Fibroblast of lung (primary cell): ENCODE measurements around the gene MOSPD3.

ENCODE experiments used
- EZH2 ChIP-seq: IDR thresholded peaks from 2 replicates; pipeline ENCODE4 v1.5.1; 2012; ENCODE audit warnings: low read length, control low read depth, mild to moderate bottlenecking; ENCODE audit errors: missing control alignments
- TF ChIP-seq, protein P1 (sequence below), 2 donors: IDR thresholded peaks in 1 of 2; conservative IDR thresholded peaks in 1 of 2; 1 replicate in 1 of 2; 2 replicates in 1 of 2; pipeline ENCODE4 v1.5.1; 2011 to 2012; ENCODE audit warnings: low read length in 2 of 2, control low read depth in 1 of 2, inconsistent platforms in 1 of 2, low read depth in 1 of 2, mild to moderate bottlenecking in 1 of 2

DNA sequence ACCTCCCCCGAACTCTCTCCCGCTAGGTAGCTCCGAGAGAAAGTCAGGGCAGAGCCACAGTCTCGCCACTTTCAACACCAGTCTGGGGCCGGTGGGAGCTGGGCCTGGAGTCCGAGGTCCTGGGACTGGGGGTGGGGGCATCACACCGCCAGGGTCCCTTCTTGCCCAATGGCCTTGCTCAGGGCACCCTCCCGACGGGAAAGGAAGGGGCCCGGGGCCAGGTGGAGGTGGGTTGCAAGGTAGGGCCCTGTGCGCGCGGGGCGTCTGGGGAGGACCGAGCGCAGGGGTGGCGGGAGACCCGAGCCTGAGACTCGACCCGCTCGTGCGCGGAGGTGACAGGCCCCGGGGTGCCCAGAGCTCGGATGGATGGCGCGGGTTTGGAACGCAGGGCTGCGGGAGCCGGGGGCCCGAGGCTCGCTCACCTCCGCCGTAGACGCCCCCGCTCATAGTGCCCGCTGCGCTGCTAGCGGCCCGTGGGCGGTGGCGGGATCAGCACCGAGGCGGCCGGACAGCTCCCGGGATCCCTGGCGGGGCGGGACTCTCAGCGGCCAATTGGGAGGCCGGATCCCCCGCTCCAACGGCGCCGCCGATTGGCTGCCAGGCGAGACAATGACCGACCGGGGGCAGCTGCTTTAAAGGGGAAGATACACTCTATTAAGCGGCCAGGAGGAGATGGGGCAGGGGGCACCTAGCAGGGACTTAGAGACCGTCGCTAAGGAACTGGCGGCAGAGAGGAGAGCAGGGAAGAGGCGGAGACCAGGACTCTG lies 43.8 kb downstream of the MOSPD3 start, which contains the start of gene ACTL6B:
- TF ChIP-seq, protein P1, sequence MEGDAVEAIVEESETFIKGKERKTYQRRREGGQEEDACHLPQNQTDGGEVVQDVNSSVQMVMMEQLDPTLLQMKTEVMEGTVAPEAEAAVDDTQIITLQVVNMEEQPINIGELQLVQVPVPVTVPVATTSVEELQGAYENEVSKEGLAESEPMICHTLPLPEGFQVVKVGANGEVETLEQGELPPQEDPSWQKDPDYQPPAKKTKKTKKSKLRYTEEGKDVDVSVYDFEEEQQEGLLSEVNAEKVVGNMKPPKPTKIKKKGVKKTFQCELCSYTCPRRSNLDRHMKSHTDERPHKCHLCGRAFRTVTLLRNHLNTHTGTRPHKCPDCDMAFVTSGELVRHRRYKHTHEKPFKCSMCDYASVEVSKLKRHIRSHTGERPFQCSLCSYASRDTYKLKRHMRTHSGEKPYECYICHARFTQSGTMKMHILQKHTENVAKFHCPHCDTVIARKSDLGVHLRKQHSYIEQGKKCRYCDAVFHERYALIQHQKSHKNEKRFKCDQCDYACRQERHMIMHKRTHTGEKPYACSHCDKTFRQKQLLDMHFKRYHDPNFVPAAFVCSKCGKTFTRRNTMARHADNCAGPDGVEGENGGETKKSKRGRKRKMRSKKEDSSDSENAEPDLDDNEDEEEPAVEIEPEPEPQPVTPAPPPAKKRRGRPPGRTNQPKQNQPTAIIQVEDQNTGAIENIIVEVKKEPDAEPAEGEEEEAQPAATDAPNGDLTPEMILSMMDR (conservative IDR thresholded peaks at IDR 0.05 in 1 of 2, IDR thresholded peaks at IDR 0.05 in 1 of 2; ENCODE audit: low read depth in 1 of 2, low read length in 2 of 2), result no peak
- no peak for TF ChIP-seq EZH2
